ENCODE measurements around the gene CLIC6.
"Not testable (repeated sequence)": the region's sequence is repeated elsewhere in the genome, so short reads cannot be mapped to it uniquely, and the experiment has no call there.

Gene CLIC6

DNA sequence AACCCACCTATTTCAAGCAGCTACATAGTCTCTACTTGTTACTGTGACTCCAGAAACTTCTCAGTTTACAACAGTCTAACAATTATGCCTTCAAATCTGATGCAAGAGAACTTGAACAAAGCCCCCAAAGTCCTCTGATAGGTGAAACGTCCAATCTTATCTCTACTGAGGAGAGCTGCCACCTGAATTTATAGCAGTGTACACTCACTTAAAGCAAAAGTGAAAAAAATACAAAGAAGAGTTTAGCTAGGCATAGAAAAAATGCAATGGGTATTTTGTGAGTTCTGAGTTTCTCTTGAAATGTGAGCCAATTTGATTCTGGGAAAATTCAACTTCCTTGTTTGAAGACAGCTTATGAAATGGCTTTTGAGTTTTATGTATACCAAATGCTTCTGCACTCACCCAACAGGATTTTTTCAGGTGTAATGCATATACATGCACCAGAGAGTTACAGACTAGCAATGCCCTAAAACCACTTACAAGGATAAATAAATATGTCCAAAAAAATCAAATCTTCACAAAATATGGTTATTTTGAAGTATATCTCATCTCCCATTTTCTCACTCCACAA is 17.8 kb upstream of the CLIC6 start:
- in situ Hi-C loops (cut with MboI; ENCODE audit: low sequenced_read_pairs, unreplicated experiment) = no loop called here
- no peak for DNase-seq (ENCODE audit: low spot score)
- TF ChIP-seq, protein P1, sequence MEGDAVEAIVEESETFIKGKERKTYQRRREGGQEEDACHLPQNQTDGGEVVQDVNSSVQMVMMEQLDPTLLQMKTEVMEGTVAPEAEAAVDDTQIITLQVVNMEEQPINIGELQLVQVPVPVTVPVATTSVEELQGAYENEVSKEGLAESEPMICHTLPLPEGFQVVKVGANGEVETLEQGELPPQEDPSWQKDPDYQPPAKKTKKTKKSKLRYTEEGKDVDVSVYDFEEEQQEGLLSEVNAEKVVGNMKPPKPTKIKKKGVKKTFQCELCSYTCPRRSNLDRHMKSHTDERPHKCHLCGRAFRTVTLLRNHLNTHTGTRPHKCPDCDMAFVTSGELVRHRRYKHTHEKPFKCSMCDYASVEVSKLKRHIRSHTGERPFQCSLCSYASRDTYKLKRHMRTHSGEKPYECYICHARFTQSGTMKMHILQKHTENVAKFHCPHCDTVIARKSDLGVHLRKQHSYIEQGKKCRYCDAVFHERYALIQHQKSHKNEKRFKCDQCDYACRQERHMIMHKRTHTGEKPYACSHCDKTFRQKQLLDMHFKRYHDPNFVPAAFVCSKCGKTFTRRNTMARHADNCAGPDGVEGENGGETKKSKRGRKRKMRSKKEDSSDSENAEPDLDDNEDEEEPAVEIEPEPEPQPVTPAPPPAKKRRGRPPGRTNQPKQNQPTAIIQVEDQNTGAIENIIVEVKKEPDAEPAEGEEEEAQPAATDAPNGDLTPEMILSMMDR (IDR thresholded peaks at IDR 0.05; ENCODE audit: borderline replicate concordance, control extremely low read depth, extremely low read depth, insufficient read depth, missing control alignments) = no peak

DNA sequence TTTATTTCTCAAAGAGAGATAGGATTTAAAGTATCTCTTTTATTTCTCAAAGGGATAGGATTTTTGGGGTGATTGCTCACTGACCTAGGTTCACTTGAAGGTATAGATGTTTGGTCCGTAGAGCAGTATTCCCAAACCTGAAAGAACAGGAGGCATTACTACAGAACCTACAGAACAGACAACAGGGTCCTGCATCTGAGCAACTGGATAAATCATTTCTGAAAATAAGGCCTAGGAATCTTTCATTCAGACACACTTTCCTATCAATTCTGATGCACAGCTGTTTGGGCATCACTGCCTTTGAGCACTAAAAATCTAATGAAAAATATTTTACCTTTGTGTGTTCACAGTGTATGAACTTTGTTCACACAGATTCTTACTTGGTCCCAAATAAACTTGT is 17.2 kb upstream of the CLIC6 start:
- TF ChIP-seq, protein P1 (IDR thresholded peaks at IDR 0.05; ENCODE audit: borderline replicate concordance, control extremely low read depth, extremely low read depth, insufficient read depth, missing control alignments) = no peak
- DNase-seq (ENCODE audit: low spot score) = no peak
- in situ Hi-C loops (cut with MboI; ENCODE audit: low sequenced_read_pairs, unreplicated experiment) = no loop called here

DNA sequence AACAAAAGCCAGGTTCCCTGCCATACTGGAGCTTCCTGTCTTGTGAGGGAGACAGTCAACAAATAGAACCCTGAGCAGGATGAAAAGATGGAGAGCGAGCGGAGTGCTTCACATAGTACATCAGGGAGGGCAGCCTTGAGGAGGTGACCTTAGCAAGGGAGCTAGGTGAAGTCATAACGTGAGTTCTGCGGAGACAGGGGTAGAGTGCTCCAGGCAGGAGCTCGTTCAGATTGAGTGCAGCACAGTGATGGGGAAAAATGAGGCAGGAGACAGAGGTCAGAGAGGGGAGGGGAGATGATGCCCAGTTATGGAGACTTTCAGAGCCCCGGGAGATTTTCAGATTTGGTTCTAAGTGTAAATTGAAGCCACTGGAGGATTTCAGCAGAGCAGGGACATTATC is 15.3 kb upstream of the CLIC6 start:
- TF ChIP-seq, protein P1 (IDR thresholded peaks at IDR 0.05; ENCODE audit: borderline replicate concordance, control extremely low read depth, extremely low read depth, insufficient read depth, missing control alignments) = no peak
- in situ Hi-C loops (cut with MboI; ENCODE audit: low sequenced_read_pairs, unreplicated experiment) = no loop called here
- no peak for DNase-seq (ENCODE audit: low spot score)

DNA sequence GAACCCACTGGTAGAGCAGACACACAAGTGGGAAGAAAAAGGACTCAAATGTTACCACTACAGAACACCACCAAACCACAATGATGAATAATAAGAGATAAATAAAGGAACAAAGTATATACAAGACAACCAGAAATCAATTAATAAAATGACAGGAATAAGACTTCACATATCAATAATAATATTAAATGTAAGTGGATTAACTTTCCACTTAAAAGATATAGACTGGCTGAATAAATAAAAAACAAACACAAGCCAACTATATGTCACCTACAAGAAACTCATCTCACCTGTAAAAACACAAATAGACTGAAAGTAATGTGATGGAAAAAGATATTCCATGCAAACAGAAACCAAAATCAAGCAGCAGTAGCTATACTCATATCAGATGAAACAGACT is 6.9 kb upstream of the CLIC6 start:
- TF ChIP-seq, protein P1 (IDR thresholded peaks at IDR 0.05; ENCODE audit: borderline replicate concordance, control extremely low read depth, extremely low read depth, insufficient read depth, missing control alignments) = no peak
- in situ Hi-C loops (cut with MboI; ENCODE audit: low sequenced_read_pairs, unreplicated experiment) = no loop called here
- no peak for DNase-seq (ENCODE audit: low spot score)

DNA sequence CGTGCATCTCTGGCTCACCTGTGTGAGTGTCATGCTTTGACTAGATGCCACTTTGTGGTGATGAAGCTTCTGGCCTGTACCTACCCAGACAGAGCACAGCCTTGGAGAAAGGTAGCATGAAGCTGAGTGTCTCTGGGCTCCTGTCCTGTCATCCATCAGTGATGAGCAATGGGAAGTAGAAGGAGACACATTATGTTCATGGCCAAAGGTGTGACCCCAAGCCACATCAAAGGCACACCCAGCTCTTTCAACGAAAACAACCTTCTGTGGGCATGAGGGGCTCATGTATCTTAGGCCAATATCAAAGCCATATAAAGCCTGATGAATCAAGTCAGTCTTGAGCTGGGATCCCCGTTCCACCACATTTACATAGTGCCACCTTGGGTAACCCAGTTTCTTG is 1.0 kb upstream of the CLIC6 start:
- TF ChIP-seq, protein P1 (IDR thresholded peaks at IDR 0.05; ENCODE audit: borderline replicate concordance, control extremely low read depth, extremely low read depth, insufficient read depth, missing control alignments) = no peak
- no peak for DNase-seq (ENCODE audit: low spot score)
- in situ Hi-C loops (cut with MboI; ENCODE audit: low sequenced_read_pairs, unreplicated experiment) = no loop called here

DNA sequence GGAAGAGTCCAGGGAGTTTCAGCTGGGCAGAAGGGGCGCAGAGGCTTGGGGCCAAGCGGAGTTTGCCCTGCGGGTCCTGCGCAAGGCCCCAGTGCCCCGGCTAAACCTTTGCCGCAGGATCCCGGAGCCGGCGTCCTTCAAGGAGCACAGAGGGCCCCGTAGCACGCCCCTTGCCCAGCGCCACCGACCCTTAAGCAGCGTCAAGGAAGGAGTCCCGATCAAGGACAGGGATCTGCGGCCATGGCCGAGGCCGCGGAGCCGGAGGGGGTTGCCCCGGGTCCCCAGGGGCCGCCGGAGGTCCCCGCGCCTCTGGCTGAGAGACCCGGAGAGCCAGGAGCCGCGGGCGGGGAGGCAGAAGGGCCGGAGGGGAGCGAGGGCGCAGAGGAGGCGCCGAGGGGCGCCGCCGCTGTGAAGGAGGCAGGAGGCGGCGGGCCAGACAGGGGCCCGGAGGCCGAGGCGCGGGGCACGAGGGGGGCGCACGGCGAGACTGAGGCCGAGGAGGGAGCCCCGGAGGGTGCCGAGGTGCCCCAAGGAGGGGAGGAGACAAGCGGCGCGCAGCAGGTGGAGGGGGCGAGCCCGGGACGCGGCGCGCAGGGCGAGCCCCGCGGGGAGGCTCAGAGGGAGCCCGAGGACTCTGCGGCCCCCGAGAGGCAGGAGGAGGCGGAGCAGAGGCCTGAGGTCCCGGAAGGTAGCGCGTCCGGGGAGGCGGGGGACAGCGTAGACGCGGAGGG is 520 bp downstream of the CLIC6 start:
- peak; percentile 81 for DNase-seq (ENCODE audit: low spot score)
- in situ Hi-C loops (cut with MboI; ENCODE audit: low sequenced_read_pairs, unreplicated experiment) = no loop called here
- TF ChIP-seq, protein P1 (IDR thresholded peaks at IDR 0.05; ENCODE audit: borderline replicate concordance, control extremely low read depth, extremely low read depth, insufficient read depth, missing control alignments) = no peak

DNA sequence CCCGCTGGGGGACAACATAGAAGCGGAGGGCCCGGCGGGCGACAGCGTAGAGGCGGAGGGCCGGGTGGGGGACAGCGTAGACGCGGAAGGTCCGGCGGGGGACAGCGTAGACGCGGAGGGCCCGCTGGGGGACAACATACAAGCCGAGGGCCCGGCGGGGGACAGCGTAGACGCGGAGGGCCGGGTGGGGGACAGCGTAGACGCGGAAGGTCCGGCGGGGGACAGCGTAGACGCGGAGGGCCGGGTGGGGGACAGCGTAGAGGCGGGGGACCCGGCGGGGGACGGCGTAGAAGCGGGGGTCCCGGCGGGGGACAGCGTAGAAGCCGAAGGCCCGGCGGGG is 1.1 kb downstream of the CLIC6 start:
- DNase-seq (ENCODE audit: low spot score); in situ Hi-C loops (cut with MboI; ENCODE audit: low sequenced_read_pairs, unreplicated experiment): not testable (repeated sequence)

Measured in GM13976 (cell line).